HG03139 (cell line): ENCODE results near the gene LPA.

Experiments used
- ATAC-seq: cut with Tn5 transposase; IDR thresholded peaks from one replicate; pipeline ENCODE4 v1.9.1; 2021; ENCODE audit not compliant: unreplicated experiment

The LPA gene

GRCh38 chr6:160519133-160519532, 144.9 kb downstream of the LPA start:
- ATAC-seq: no peak

GRCh38 chr6:160513836-160514235, 150.2 kb downstream of the LPA start:
- no peak for ATAC-seq

- no peak for ATAC-seq
Measured at GRCh38 chr6:160510976-160511617, 153.0 kb downstream of the LPA start.

- no peak for ATAC-seq
Measured at GRCh38 chr6:160510199-160510598, 153.9 kb downstream of the LPA start.

GRCh38 chr6:160509610-160510009, 154.5 kb downstream of the LPA start:
- no peak for ATAC-seq

- no peak for ATAC-seq
Measured at GRCh38 chr6:160508599-160508998, 155.5 kb downstream of the LPA start.

GRCh38 chr6:160507420-160507819, 156.7 kb downstream of the LPA start:
- no peak for ATAC-seq

- no peak for ATAC-seq
Measured at GRCh38 chr6:160505970-160506369, 158.1 kb downstream of the LPA start.

GRCh38 chr6:160500639-160501038, 163.4 kb downstream of the LPA start:
- no peak for ATAC-seq

- ATAC-seq: no peak
Measured at GRCh38 chr6:160494576-160494975, 169.5 kb downstream of the LPA start.

- no peak for ATAC-seq
Measured at GRCh38 chr6:160489091-160489490, 175.0 kb downstream of the LPA start.

GRCh38 chr6:160487116-160487515, 177.0 kb downstream of the LPA start:
- no peak for ATAC-seq
